ENCODE results near the gene MYO18A.

The MYO18A gene

GRCh38 chr17:29166507-29166887 is 13.7 kb downstream of the MYO18A start:
- DNase-seq (ENCODE audit: low read depth in 4 of 4, low spot score in 1 of 4) = no peak

DNA sequence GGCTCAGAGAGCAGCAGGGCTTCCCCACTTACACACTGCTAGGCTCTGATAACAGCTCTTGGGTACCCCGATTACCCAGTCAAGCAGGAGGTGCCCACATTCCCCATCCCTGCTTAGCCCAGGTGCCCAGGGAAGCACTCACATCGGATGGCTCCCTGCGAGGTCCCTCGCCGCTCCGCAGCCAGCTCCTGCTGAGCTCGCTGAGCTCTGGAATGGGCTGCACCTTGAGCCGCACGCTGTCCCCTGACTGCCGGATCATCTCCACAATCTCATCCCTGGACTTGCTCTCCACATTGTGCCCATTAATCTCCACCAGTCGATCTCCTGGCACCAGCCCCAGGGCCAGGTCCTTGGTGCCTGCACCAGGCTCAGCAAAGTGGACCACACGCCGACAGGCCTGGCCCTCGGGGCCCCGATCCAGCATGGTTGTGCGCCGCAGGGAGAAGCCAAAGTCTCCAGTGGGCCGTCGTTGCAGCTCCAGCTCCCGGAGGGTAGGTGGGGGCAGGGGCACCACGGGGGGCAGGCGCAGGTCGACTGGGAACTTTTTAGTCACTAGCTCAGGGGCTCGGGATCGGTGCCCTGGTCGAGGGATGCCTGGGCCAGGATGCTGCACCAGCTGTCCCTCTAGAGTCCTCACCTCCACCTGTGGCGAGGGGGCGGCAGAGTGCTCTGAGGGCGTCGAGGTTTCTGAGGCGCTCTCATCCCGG is 14.2 kb downstream of the MYO18A start:
- no peak for DNase-seq (ENCODE audit: low read depth in 4 of 4, low spot score in 1 of 4)

- no peak for DNase-seq (ENCODE audit: low read depth in 4 of 4, low spot score in 1 of 4)
Observed at GRCh38 chr17:29165261-29165660, 14.9 kb downstream of the MYO18A start.

GRCh38 chr17:29163563-29163962 is 16.6 kb downstream of the MYO18A start:
- DNase-seq (ENCODE audit: low read depth in 4 of 4, low spot score in 1 of 4) = no peak

GRCh38 chr17:29162909-29163341 is 17.3 kb downstream of the MYO18A start:
- no peak for DNase-seq (ENCODE audit: low read depth in 4 of 4, low spot score in 1 of 4)

- no peak for DNase-seq (ENCODE audit: low read depth in 4 of 4, low spot score in 1 of 4)
Observed at GRCh38 chr17:29162082-29162908, 17.9 kb downstream of the MYO18A start.

DNA sequence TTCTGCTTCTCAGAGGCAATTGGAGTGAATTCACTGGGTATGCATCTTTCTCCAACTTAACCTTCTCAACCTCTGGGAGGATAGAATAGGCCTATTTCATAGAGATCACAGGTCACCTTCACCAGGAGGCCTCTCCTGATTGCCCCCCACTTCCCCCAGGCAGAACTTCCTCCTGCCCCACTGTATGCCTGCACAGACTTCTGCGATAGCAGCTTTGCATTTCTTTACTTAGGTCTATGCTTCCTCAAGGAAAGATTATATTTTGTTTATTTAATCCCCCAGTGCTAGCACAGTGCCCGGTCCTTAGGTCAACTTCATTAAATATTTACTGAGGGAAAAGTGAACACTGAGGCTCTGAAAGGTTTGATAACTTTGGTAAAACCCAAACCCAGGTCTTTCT is 19.9 kb downstream of the MYO18A start:
- no peak for DNase-seq (ENCODE audit: low read depth in 4 of 4, low spot score in 1 of 4)

DNA sequence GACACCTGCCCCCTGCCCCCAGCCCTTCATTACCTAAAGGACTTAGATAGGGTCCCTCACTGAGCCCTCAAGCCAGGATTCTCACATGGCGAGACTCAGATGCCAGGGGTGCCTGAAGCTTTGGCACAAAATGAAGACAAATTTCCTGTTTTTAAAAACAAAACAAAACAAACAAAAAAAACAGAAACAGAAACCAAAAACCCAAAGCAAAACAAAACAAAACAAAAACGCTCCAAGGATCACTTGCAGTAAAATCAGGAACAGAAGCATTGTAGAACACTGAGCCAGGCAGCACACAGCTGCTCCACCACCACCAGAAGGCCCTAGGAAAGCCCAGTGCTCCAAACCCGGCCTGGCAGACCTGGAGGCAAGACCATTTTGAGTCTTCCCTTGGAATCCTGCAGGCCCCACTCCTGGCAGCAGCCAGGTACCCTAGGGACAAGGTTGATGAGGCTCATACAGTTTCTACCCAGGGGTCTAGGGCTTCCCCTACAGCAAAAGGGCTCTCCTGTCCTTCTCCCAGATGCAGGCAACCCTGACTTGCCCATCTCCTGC is 20.8 kb downstream of the MYO18A start:
- no peak for DNase-seq (ENCODE audit: low read depth in 4 of 4, low spot score in 1 of 4)

GRCh38 chr17:29158488-29159275 is 21.5 kb downstream of the MYO18A start:
- no peak for DNase-seq (ENCODE audit: low read depth in 4 of 4, low spot score in 1 of 4)

GRCh38 chr17:29158096-29158487 is 22.1 kb downstream of the MYO18A start:
- DNase-seq (ENCODE audit: low read depth in 4 of 4, low spot score in 1 of 4) = no peak

DNA sequence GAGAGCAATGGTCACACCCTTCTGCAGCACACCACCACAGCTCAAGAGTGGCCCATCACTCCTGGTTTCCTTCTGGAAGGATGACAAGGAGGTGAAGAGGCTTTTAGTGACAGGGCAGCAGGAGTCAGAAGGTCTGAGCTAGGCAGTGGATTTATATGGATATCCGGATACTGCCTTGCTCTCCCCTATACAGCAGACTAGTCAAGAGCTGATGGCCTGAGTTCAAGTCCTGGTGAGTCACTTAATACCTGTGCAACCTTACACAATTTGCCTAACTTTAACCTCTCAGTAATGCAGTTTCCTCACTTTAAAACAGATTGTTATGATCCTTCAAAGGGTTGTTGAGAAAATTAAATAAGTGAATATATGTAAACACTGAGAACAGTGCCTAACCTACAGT is 22.9 kb downstream of the MYO18A start:
- no peak for DNase-seq (ENCODE audit: low read depth in 4 of 4, low spot score in 1 of 4)

GRCh38 chr17:29156781-29157180 is 23.4 kb downstream of the MYO18A start:
- no peak for DNase-seq (ENCODE audit: low read depth in 4 of 4, low spot score in 1 of 4)

DNA sequence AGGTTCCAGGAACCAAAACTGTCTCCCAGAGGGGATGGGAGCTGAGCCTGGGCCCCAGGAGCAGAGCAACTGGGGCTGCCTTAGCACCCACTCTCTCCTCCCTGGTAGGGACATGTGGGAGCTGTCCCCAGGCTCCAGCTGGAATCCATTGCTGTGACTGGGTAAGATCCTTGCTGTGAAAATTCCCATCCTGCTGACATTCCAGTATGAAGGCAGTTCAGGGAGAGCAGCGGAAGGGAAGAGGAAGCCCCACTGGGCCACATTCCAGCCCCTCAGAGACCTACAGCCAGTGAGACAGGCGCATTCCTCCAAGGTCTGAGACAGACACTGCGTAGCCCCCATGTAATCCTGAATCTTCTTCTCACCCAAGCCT is 24.2 kb downstream of the MYO18A start:
- DNase-seq (ENCODE audit: low read depth in 4 of 4, low spot score in 1 of 4) = no peak

DNA sequence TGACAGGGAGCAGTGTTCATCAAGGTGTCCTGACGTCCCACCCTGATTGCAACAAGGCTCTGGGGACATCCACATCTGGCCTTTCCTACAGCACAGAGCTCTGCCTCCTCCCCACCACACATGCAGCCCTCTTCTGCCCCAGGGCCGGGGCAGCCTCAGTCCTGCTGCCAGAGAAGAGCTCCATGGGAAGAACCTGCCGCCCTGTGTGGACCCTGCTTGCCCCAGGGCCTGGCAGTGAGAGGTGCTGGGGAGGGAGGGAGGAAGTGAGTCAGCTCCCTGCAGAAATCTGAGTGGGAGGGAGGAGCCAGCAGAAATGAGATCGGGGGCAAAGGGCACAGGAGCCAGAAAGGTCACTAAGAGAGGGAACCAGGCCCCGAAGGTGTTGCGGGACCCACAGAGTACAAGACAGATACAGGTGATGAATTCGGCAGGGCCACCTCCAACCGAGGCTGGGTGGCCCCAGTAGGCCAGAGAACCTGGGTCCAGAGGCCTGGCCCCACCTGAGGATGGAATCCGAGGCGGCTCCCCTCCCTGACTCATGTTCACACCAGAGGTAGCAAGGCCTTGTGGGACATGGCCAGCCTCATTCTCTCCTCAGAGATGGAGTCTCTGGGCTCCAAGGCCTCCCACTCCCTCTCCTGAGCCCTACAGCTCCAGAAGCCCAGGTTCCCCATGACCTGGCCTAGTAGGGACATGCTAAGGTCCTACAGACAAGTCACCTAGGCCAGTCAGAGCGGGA is 24.8 kb downstream of the MYO18A start:
- peak in 1 of 4 experiments; percentile 65 for DNase-seq (ENCODE audit: low read depth in 4 of 4, low spot score in 1 of 4)

GRCh38 chr17:29154516-29155226 is 25.5 kb downstream of the MYO18A start:
- no peak for DNase-seq (ENCODE audit: low read depth in 4 of 4, low spot score in 1 of 4)

GRCh38 chr17:29151567-29151966 is 28.6 kb downstream of the MYO18A start:
- DNase-seq (ENCODE audit: low read depth in 4 of 4, low spot score in 1 of 4) = no peak

DNA sequence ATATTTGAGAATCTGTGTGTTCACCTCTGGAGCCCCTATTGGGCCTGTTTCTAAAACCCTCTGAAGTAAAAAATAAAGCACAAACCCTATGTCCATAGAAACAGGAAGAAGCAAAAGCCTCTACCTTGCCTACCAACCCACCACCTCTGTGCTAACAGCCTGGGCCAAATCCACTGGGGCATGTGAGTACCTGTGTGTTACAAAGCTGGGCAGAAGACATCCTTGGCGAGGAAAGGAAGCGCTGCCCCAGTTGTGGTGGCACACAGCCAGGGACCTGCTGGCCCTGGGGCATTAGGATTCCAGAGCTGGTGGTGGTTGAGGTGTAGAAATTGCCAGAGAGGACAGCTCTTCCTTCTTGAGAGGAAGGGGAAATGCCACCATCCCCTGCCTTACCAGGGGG is 30.0 kb downstream of the MYO18A start:
- DNase-seq (ENCODE audit: low read depth in 4 of 4, low spot score in 1 of 4) = no peak

GRCh38 chr17:29149431-29150064 is 30.6 kb downstream of the MYO18A start:
- DNase-seq (ENCODE audit: low read depth in 4 of 4, low spot score in 1 of 4) = no peak

DNA sequence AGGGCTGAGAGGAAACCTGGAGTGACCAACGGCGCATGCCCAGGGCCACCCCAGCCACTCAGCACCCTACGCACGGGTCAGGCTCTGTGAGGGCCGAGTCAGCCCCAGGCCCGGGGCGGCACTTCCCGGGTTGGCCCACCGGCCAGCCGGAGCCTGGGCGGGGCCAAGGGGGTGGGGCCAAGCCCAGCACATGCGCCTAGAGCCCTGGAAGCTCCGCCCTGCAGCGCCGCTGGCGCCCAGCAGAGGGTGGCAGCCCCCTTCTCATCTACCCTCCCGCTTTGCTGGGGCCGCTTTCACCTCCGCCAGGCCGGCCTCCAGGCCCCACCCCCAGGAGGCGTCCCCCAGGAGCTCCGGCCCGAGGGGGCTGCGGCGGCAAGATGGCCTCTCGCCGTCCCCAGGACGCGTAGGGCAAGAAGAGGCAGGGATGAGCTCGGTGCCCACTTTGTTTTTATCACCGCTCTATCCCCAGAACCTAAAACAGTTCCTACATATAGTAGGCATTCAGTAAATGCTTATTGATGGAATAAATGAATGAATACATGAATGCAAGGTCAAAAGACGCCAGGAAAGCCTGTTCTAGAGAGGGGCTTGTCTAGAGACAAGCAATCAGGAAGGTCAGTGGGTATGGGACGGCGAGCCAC is 31.3 kb downstream of the MYO18A start:
- peak; percentile 79 to 90 (median 87) for DNase-seq (ENCODE audit: low read depth in 4 of 4, low spot score in 1 of 4)
